Hepatocyte (in vitro differentiated cells): ENCODE data around the gene PCNT.

Experiments used
- CTCF ChIP-seq: fragments of 200-600 bp; sonication (generic); IDR thresholded peaks from 2 replicates; pipeline ENCODE4 v1.5.1; 2016; ENCODE audit warnings: antibody characterized with exemption, mild to moderate bottlenecking; ENCODE audit not compliant: poor library complexity
- EZH2 ChIP-seq: fragments of 200-600 bp; sonication (generic); IDR thresholded peaks from 2 replicates; pipeline ENCODE4 v1.6.1; 2016; ENCODE audit warnings: antibody characterized with exemption, mild to moderate bottlenecking, borderline replicate concordance
- EZH2phosphoT487 ChIP-seq: fragments of 200-600 bp; sonication (generic); IDR thresholded peaks from one replicate; pipeline ENCODE4 v1.6.1; 2018; ENCODE audit warnings: antibody characterized with exemption, mild to moderate bottlenecking, low read depth, moderate library complexity; ENCODE audit not compliant: unreplicated experiment, severe bottlenecking

- no peak for TF ChIP-seq EZH2
- TF ChIP-seq CTCF: no peak
- no peak for TF ChIP-seq EZH2phosphoT487
Measured at GRCh38 chr21:46482225-46482845, 158.4 kb downstream of the PCNT start.
